ENCODE measurements around the gene MT1B.
"Not testable (repeated sequence)": the region's sequence is repeated elsewhere in the genome, so short reads cannot be mapped to it uniquely, and the experiment has no call there.

MT1B gene

GRCh38 chr16:56620339-56620897, 31.3 kb upstream of the MT1B start:
- no peak for DNase-seq (ENCODE audit: low read depth in 3 of 3)

DNA sequence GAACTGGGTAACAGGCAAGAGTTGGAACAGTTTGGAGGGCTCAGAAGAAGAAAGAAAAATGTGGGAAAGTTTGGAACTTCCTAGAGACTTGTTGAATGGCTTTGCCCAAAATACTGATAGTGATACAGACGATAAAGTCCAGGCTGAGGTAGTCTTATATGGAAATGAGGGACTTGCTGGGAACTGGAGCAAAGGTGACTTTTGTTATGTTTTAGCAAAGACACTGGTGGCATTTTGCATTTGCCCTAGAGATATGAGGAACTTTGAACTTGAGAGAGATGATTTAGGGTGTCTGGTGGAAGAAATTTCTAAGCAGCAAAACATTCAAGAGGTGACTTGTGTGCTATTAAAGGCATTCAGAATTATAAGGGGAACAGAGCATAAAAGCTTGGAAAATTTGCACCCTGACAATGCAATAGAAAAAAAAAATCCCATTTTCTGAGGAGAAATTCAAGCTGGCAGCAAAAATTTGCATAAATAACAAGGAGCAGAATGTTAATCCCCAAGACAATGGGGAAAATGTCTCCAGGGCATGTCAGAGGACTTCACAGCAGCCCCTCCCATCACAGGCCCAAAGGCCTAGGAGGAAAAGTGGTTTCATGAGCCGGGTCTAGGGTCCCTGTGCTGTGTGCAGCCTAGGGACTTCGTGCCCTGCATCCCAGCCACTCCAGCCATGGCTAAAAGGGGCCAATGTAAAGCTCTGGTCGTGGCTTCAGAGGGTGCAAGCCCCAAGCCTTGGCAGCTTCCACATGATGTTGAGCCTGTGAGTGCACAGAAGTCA, 29.8 kb upstream of the MT1B start:
- not testable (repeated sequence) for DNase-seq (ENCODE audit: low read depth in 3 of 3)

GRCh38 chr16:56623184-56623583, 28.5 kb upstream of the MT1B start:
- DNase-seq (ENCODE audit: low read depth in 3 of 3), result not testable (repeated sequence)

GRCh38 chr16:56623637-56624036, 28.0 kb upstream of the MT1B start:
- DNase-seq (ENCODE audit: low read depth in 3 of 3), result no peak

GRCh38 chr16:56625140-56625942, 26.3 kb upstream of the MT1B start, which contains the start of gene MT1E:
MT1E (plus strand) TSS chr16:56625781; CDS start chr16:56625852, 71 bp downstream.
- no peak for DNase-seq (ENCODE audit: low read depth in 3 of 3)

DNA sequence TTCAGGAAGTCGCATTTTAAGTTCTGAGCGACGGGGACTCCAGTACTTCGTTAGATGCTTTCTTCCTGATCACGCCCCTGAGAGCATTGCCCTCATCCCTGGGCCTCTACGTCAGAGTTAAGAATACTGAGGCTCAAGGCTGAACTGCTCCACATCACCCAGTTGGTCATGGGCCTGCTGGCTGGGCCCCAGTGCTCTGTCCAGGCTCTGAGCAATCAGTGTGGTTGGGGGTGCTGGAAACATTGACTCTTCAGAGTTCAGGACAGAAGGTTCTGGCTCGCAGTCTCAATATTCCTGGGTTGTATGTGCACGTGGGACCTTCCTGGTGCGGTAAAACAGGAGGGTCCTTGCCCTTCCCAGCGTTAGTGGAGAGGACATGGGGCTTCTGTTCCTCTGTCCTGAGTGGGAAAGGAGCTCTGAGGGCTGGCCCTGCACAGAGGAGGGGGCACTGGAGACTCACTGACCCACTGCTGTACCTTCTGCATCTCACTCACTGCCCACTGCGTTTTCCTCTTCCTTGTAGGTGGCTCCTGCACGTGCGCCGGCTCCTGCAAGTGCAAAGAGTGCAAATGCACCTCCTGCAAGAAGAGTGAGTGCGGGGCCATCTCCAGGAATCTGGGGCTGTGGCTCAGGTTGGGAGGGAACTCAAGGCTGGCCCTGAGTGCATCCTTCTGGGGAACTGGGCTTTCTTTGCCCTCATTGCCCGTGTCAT, 25.6 kb upstream of the MT1B start:
- DNase-seq (ENCODE audit: low read depth in 3 of 3), result no peak

DNA sequence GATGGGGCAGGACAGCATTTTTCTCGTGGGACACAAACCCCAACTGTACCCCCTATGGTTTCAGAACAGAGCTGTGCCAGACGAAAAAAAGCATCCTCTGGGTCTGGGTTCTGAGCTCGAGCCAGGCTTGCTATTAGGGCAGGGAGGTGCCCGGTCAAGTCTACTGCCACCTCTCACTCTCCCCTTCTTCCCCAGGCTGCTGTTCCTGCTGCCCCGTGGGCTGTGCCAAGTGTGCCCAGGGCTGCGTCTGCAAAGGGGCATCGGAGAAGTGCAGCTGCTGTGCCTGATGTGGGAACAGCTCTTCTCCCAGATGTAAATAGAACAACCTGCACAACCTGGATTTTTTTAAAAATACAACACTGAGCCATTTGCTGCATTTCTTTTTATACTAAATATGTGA, 25.0 kb upstream of the MT1B start:
- no peak for DNase-seq (ENCODE audit: low read depth in 3 of 3)

DNA sequence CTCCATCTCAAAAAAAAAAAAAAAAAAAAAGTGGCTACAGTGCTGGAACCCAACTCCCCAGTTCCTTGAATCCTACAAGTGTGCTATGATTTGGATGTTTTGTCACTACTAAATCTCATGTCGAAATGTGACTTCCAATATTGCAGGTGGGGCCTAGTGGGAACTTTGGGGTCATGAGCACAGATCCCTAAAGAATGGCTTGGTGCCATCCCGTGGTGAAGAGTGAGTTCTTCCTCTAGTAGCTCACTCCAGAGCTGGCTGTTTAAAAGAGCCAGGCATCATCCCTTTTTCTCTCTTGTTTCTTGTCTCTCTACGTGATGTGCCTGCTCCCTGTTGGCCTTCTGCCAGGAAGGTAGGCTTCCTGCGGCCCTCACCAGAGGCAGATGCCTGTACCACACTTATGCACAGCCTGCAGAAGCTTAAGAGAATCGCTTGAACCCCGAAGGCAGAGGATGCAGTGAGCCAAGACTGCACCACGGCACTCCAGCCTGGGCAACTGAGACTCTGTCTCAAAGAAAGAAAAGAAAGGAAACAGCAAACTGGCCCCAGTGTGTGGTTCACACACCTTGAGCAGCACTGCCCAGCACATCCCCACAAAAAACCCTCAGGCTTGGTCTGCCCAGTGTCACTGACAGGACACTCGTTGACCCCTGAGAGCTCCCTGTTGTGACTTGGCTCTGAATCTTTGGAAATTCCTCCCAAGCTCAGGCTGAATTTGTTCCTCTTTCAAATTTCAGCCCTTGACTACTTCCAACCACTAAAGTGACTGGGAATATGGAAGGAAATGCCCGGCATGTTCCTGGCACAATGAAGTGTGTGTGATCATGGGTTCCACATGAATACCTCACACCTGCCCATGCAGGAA, 23.0 kb upstream of the MT1B start:
- no peak for DNase-seq (ENCODE audit: low read depth in 3 of 3)

GRCh38 chr16:56629531-56629930, 22.2 kb upstream of the MT1B start:
- no peak for DNase-seq (ENCODE audit: low read depth in 3 of 3)

DNA sequence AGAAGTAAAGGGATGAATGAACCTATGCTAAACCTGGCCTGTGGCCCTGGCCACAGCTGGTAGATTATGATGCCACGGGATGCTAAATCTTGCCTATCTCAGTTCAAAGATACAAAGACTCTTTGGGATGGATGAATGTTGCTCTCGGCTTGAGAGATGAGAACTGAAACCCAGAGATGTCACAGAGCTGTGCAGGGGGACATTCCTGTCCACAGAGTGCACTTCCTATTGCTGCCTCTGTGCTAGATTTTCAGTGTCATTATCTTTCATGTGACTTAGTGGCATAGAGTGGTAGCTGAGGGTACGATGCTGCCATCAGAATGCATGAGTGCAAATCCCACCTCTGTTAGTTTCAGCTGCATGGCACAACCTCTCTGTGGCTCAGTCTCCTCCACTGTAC, 21.6 kb upstream of the MT1B start:
- DNase-seq (ENCODE audit: low read depth in 3 of 3), result no peak

GRCh38 chr16:56631197-56631596, 20.5 kb upstream of the MT1B start:
- DNase-seq (ENCODE audit: low read depth in 3 of 3), result no peak

- DNase-seq (ENCODE audit: low read depth in 3 of 3), result no peak
These were observed 19.9 kb upstream of the MT1B start for GRCh38 chr16:56631832-56632155.

GRCh38 chr16:56632156-56632847, 19.4 kb upstream of the MT1B start, which contains the start of gene MT1M:
MT1M (plus strand) TSS chr16:56632659; CDS start chr16:56632732, 73 bp downstream.
- DNase-seq (ENCODE audit: low read depth in 3 of 3), result no peak

- DNase-seq (ENCODE audit: low read depth in 3 of 3), result no peak
These were observed 18.8 kb upstream of the MT1B start for GRCh38 chr16:56632848-56633365.

DNA sequence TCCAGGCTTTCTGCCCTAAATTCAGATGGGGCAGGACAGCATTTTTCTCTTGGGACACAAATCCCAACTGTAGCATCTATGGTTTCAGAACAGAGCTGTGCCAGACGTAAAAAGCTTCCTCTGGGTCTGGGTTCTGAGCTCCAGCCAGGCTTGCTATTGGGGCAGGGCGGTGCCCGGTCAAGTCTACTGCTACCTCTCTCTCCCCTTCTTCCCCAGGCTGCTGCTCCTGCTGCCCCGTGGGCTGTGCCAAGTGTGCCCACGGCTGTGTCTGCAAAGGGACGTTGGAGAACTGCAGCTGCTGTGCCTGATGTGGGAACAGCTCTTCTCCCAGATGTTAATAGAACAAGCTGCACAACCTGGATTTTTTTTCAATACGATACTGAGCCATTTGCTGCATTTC, 18.2 kb upstream of the MT1B start:
- no peak for DNase-seq (ENCODE audit: low read depth in 3 of 3)

GRCh38 chr16:56634715-56635440, 16.8 kb upstream of the MT1B start:
- no peak for DNase-seq (ENCODE audit: low read depth in 3 of 3)

DNA sequence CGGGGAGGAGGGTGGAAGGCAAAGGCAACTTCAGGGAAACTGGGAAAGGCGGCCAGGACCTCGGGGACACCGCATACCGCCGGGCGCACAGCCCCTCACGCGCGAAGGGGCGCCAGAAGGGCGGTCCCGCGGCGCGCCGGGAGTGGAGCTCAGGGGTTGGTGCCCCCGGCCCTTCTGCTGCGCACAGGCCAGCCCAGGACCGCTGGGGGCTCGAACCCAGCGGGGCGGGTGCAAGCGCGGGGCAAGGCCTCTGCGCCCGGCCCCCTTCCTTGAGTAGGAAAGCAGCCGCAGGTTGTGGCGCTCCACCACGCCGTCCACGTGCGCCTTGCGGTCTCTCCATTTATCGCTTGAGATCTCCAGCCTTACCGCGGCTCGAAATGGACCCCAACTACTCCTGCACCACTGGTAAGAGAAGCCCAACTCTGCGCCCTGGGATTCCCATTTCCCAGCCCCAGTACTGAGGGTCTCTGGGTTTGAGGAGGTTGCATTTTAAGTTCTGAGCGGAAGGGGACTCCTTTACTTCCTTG, 16.2 kb upstream of the MT1B start:
- DNase-seq (ENCODE audit: low read depth in 3 of 3), result no peak

DNA sequence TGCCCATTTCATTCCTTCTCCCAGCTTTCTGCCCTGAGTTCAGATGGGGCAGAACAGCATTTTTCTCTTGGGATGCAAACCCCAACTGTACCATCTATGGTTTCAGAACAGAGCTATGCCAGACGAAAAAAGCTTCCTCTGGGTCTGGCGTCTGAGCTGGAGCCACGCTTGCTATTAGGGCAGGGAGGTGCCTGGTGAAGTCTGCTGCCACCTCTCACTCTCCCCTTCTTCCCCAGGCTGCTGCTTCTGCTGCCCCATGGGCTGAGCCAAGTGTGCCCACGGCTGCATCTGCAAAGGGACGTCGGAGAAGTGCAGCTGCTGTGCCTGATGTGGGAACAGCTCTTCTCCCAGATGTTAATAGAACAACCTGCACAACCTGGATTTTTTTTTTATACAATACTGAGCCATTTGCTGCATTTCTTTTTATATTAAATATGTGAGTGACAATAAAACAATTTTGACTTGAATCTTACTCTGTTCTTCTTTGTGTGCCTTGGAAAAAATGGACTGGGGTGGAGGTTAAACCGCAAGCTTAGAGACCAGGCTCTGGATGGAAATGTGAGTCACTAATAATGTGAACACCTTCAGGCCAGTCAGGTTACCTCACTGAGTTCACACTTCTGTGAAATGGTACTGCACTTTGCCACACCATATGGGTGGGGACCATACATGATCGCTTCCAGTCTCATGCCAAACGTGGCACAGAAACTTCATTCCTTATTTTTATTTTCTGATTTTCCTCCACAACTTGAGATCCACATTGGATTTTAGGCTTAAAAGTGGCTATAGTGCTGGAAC, 14.9 kb upstream of the MT1B start:
- DNase-seq (ENCODE audit: low read depth in 3 of 3), result no peak
